Adrenal gland (tissue), 5 donors: ENCODE measurements around the gene SPDYC.

Source experiments
- CTCF ChIP-seq, 6 experiments: fragments of 450-650 bp in 4 of 6; fragments of 200-600 bp in 2 of 6; sonication (generic) in 1 of 6; IDR thresholded peaks; 1 replicate in 5 of 6; 2 replicates in 1 of 6; pipeline versions ENCODE4 v1.5.1 to v1.8.0; 2016 to 2021; ENCODE audit warnings: antibody characterized with exemption in 6 of 6, mild to moderate bottlenecking in 2 of 6, moderate library complexity in 1 of 6
- POLR2A ChIP-seq, 2 donors: fragments of 450-650 bp; IDR thresholded peaks; one replicate each; pipeline ENCODE4 v1.6.1; 2017; ENCODE audit warnings: antibody characterized with exemption in 2 of 2, mild to moderate bottlenecking in 2 of 2, moderate library complexity in 1 of 2
- donor health status: DM: no; HTN: no; CAD: no.

GRCh38 chr11:65131417-65131776, 38.6 kb upstream of the SPDYC start:
- TF ChIP-seq CTCF (IDR thresholded peaks at IDR 0.05): no peak
- TF ChIP-seq POLR2A (IDR thresholded peaks at IDR 0.05): no peak
